GM12874 (cell line): ENCODE results near the gene FAM3C.

Source experiments
- TF ChIP-seq, protein P1 (sequence below): IDR thresholded peaks from 2 replicates; pipeline ENCODE4 v1.5.1; 2011; ENCODE audit warnings: low read depth, mild to moderate bottlenecking, control low read depth, low read length, moderate library complexity; ENCODE audit not compliant: insufficient read depth

Gene FAM3C

DNA sequence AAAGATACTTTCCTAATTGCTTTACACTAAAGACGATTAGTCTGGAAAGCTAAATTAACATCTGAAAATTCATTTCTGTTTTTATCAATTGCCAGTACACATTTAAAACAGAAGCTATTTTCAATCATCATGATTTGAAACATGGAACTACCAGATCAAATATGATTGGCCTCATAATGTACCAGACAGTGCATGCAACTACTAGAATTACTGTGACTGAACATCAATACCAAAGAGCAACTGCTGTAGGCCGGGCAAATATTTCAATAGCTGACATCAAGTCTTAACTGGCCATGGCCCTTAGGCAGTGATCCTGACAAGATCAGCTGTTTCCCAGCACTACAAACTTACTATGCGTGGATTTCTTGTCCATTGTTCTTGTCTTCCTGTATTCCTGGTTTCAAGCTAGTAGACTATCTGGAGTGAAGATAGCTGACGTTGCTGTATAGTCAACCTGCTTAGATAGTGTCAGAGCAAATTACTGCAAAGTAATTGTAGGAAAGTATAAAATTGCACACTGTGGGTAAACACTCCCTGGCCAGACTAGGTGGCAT, 89.0 kb downstream of the FAM3C start:
- TF ChIP-seq, protein P1, sequence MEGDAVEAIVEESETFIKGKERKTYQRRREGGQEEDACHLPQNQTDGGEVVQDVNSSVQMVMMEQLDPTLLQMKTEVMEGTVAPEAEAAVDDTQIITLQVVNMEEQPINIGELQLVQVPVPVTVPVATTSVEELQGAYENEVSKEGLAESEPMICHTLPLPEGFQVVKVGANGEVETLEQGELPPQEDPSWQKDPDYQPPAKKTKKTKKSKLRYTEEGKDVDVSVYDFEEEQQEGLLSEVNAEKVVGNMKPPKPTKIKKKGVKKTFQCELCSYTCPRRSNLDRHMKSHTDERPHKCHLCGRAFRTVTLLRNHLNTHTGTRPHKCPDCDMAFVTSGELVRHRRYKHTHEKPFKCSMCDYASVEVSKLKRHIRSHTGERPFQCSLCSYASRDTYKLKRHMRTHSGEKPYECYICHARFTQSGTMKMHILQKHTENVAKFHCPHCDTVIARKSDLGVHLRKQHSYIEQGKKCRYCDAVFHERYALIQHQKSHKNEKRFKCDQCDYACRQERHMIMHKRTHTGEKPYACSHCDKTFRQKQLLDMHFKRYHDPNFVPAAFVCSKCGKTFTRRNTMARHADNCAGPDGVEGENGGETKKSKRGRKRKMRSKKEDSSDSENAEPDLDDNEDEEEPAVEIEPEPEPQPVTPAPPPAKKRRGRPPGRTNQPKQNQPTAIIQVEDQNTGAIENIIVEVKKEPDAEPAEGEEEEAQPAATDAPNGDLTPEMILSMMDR, result no peak

DNA sequence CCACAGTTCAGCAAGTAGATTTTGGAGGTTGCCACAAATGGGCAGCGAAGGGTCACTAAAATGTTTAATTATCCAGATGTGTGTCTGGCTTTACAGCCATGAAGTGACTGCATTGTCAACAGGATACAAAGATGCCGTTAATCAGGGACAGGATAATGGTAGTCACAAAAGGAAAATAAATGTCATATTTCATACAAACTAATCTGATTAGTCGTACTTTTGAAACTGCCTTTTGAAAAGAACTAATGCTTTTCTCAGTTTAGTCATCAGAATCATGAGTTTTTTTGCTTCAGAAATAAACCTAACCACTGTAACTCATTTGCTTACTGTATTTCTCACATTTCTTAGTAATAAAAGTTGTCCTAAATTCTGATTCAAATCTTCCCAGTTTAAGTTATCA, 89.5 kb downstream of the FAM3C start:
- TF ChIP-seq, protein P1, result no peak

DNA sequence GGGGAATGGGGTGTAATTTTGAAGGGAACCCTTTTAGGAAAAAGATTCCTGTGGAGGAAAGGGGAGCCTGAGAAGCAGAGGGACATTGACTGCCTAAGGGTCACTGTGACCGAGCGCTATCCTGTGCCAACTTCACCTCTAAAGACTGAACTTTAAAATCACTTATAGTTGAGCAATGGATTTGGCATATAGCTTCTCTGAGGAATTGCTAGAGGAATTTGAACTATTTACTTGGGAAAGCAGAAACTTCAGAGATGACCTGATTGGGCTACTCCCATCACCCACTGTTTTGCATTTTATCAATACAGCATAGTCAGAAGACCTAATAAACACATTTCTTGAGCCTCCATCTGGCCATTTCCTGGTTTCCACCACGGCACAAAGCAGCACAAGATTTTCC, 91.0 kb downstream of the FAM3C start:
- TF ChIP-seq, protein P1, result no peak

DNA sequence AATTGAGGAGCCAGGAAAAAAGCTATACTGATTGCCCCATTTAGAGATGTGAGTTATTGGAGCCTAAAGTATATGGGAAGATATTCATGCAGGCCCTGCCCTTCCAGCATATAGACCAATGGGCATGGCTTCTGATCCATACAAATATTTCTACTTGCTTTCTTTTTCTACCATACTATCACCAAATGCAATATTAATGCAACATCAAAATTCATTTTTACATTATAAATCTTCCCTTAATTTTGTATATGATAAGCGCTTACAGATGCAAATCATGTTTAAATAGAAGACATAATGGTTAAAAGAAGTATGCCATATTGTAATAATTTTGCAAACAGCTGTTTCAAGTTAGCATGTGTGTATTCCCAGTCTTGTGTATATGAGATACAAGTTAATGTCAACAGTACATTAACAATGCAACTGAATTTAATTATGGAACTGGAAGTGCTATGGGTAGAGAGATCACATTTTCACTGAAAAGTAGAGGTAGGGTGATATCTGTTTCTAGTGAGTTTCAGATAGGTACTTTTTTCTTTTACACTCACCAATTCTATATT, 91.9 kb downstream of the FAM3C start:
- TF ChIP-seq, protein P1, result no peak

DNA sequence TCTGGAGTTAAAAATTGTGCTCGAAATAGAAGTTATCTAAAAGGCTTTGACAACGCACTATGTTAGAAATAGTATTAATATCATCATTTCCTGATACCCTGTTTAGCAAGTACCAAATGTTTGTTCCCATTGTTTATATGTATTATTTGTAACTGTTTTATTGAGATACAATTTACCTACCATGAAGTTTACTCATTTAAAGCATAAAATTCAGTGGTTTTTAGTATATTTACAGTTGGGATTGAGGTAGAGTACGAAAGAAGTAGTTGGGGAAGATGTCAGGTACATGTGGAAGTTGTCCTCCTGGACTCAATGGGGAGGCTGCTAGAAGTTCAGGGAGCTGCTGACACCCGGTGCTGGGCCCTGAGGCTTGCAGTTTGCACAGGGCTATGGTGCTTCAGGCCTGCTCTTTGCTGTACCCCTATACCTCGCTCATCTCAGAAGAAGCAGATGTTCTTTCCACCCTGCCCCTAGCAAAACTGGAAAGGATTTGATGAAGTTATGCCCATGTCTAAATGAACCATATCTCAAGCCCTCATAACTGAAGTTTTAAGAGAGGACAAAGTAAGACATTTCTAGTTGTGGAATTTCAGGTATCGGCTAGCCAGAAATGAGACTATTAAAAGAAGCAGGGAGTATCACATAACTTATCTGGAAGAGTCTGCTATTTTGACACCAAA, 92.5 kb downstream of the FAM3C start:
- TF ChIP-seq, protein P1, result 0 out of 2 replicates have a peak, but pooled peaks have one; percentile 2

DNA sequence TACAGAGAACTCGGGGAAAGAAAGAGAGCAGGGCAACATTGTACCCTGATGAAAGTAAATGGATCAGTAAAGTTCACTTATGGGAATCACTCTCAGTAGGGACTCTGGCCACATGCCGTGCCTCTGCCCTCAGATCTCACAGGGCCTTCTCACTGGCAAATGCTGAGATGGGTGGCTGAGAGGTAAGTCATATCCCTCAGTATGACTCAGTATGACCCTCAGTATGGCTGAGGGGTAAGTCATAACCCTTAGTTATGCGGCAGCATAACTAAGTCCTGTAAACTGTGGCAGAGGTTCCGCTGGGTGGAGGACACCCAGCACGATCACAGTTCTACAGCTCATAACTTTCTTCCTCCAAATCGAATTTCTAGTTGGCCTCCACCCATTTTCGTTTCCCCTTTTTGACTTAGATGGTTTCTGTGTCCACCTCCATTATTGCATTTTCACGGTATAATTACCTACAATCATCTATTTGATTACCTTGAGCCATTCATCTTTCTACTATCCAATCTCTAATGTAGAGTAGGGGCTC, 93.8 kb downstream of the FAM3C start:
- TF ChIP-seq, protein P1, result no peak

DNA sequence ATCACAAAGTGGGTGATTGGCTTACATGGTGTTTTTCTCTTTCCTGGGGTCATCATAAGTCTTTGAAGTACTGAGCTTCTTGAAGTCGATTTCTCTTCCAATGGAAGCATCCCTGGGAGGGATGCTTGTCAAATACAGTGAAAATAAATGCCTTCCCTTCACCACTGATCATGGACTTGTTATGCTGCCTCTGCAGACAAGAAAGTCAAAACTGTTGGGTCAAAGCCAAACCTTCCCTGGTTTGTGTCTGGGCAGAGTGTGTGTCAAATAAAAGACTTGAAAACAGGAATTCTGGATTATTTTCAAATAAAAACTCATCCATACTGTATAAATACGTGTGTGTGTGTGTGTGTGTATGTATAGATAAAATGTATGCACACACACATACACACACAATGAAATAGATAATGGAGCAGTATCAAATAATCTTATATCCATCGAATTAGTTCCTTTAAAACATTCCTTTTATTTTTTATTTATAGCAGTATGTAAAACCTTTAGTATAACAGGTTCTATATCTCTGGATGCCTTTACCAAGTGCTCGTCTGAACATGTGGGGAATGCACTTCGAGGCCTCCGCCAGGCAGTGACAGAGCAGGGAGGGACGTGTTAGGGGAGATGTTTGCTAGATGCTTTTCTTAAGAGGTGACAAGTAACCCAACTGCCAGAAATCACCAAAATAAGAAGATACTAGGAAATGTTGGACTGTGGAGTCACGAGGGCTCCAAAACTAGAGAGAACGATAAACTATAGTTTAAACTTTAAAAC, 94.5 kb downstream of the FAM3C start:
- TF ChIP-seq, protein P1, result no peak
